GM21619 (cell line): ENCODE data around the gene GATC.
"Not testable (repeated sequence)": the region's sequence is repeated elsewhere in the genome, so short reads cannot be mapped to it uniquely, and the experiment has no call there.

Source experiments
- ATAC-seq: cut with Tn5 transposase; IDR thresholded peaks from one replicate; pipeline ENCODE4 v1.9.1; 2021; ENCODE audit not compliant: unreplicated experiment

Gene GATC

GRCh38 chr12:120468821-120469449 lies 22.7 kb downstream of the GATC start:
- ATAC-seq, result peak; percentile 21

GRCh38 chr12:120469450-120470149 lies 23.4 kb downstream of the GATC start, which contains the start of gene SRSF9:
Gene SRSF9 (minus strand): TSS chr12:120469748. CDS start chr12:120469609, 139 bp downstream.
- ATAC-seq, result peak; percentile 84

GRCh38 chr12:120470150-120470784 lies 24.0 kb downstream of the GATC start:
- ATAC-seq, result peak; percentile 22

DNA sequence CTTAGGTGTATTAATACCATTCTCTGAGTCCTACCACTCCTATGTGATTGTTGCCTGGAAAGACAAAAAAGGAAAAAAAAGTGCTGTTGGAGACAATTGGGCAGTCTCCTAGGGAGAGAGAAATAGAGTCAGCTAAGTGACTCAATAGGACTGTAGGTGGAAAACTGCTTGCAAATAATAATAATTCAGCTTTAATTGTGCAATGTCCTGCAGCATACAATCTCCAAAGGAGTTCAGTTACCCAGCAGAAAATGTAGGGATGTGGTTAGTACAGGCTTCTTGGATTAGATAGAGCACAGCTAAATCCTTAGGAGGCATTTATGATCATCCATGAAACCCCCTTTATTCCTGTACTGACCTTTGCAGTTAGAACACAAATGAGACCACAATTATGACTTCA lies 26.3 kb downstream of the GATC start:
- ATAC-seq, result no peak

GRCh38 chr12:120473807-120474615 lies 27.8 kb downstream of the GATC start:
- ATAC-seq, result no peak

- ATAC-seq, result no peak
Observed at GRCh38 chr12:120474616-120474960, 28.3 kb downstream of the GATC start.

- no peak for ATAC-seq
Observed at GRCh38 chr12:120475643-120476042, 29.4 kb downstream of the GATC start.

DNA sequence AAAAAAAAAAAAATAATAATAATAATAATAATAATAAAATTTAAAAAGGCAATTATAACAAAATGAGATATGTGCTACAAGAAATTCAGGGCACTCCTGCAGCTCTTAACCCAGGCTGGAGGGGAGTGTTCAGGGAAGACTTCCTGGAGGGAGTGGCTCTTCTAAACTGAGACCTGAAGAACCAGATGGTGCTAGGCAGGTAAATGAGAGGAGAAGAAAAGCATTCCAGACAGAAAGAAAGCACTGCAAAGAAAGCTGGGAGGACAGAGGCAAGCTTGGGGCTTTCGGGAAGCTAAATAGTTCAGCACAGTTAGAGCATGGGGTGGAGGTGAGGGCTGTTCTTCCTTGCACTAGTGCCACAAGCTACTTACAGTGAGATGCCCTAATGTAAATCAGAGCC lies 33.2 kb downstream of the GATC start:
- ATAC-seq, result no peak

DNA sequence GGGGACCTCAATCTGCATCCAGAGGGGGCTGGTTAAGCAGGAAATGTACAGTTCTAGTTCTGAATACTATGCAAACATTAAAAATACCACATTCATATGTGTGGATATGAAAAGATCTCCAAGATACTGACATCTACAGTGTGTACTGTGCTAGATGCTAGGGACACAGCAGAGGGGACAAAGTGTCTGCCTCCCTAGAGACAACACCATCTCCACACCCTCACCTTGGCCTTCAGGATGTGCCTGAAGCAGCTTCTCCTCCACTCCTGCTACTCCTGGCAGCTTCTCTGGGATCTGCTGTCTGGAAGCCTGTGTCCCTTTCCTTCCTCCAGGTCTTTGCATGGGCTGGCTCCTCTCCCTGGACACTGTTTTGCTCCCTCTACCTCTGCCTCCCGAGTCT lies 34.0 kb downstream of the GATC start:
- ATAC-seq, result no peak

GRCh38 chr12:120481022-120481767 lies 35.0 kb downstream of the GATC start:
- no peak for ATAC-seq

- no peak for ATAC-seq
Observed at GRCh38 chr12:120483621-120484020, 37.4 kb downstream of the GATC start.

GRCh38 chr12:120485961-120486881 lies 40.0 kb downstream of the GATC start:
- no peak for ATAC-seq

DNA sequence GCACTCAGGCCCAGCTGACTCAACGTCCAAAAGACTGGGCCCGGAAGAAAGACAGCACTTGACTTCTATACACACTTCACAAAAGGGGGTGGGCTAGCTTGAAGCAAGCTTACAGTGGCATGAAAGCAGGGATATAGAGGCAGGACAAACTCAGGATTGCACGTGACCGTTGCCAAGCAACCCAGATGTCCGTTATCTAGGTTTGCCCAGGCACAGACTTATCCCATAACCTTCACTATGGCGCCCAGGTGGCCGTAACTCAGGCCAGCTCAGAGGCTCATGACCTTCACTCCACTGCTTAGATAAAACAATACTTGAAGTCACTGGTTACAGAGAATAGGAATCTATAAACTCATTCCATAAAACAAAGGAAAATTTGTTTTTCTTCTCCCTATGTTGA lies 41.3 kb downstream of the GATC start:
- not testable (repeated sequence) for ATAC-seq

GRCh38 chr12:120488057-120488640 lies 41.9 kb downstream of the GATC start:
- ATAC-seq, result no peak

DNA sequence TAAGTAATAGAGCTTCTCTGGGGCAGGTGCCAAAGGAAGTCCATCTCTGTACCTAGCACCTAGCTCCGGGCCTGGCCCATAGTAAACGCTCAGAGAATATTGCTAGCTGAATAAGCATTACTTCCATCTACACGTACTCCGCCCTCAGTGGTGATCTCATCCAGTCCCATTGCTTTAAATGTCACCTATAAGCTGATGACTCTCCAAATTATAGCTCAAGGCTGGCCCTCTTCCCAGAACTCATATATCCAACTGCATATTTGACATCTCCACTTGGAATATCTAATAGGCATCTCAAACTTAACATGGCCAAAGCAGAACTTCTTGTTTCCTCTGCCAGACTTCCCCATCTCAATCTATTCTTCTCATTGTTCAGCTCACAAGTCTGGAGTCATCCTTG lies 42.8 kb downstream of the GATC start:
- no peak for ATAC-seq

GRCh38 chr12:120490325-120490724 lies 44.1 kb downstream of the GATC start:
- ATAC-seq, result no peak

GRCh38 chr12:120490833-120491512 lies 44.7 kb downstream of the GATC start:
- ATAC-seq, result no peak

DNA sequence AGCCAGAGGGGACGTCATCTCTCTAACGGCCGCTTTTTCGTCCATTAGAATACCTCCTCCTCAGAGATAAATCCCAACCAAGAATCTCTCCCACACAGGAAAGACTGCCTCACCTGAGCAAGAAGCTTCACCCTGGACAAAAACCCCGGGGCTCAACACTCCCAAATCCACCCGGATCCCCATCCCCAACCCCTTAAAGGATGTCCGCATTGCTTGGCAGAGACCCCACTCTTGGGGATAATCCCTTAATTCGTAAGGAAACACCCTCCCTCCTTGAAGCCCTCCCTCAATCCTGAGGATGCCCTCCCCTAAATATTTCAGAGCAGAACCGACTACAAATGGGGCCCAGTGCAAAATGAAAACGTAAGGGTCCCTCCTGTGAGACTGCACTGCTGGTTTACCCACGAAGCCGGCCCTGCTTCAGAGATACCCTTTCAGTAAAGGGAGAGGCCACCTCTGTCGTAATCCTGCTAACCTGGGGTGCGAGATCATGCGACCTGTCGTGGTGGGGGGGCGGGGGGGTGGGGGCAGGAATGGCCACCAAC lies 49.0 kb downstream of the GATC start:
- ATAC-seq, result peak; percentile 0
